Measurements from ENCODE around the gene LTBP3.

The LTBP3 gene

DNA sequence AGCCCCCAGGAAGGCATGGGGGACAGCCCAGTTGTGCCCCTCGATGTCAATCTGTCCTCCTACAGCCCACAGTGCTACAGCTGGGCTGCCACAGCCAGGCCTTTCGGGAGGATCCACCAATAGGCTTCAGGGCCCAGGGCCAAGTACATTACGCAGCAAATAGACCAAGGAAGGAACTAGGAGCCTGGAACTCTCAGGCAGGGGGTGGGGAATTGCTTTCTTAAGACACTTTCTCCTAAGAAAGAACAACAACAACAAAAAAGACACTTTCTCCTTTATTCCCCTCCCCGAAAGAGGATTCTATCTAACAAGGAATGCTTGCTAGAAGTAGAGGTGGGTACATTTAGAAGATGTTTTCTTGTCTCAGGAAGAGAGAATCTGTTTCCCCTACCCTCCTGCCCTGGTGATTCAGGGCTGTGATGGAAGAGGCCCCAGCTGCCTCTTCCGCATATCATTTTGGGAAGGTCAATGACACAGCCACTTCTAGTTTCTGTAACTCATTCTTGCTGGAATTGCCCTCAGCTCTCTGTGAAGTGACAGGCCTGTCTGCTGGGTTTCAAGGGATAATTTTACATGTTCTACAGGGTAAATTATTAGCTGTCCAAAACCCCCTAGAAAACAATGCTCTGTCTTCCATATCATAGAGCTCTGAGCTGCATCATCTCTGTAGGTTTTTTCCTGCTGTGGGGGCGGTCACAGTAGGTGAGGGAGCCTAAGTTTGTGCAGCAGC lies 65.4 kb downstream of the LTBP3 start:
- no peak for TF ChIP-seq CTCF (IDR thresholded peaks at IDR 0.05; ENCODE audit: low read depth, low read length)
- Histone ChIP-seq H3K9me3 (ENCODE audit: severe bottlenecking) (no peaks in the 10 kb centered on the region), H3K4me3 (ENCODE audit: low read depth, low read length) (no peak overlapping the region), H3K27me3 (ENCODE audit: insufficient read depth, low read depth, severe bottlenecking) (no peaks in the 10 kb centered on the region), H3K27ac (peak overlapping the region; percentile 19), H3K36me3 (no peaks in the 10 kb centered on the region)
- DNase-seq: no peak

DNA sequence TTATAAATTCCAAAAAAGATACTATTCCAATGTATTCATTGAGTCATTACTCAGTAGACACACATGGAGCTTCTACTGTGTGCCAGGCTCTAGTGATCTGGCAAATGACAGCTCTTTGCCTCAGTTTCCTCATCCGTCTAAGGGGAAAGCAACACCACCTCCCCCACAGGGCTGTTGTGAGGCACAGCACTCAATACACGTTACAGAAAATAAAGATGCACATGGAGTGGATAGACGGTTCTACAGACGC lies 65.8 kb downstream of the LTBP3 start:
- DNase-seq: no peak
- no peak for TF ChIP-seq CTCF (IDR thresholded peaks at IDR 0.05; ENCODE audit: low read depth, low read length)
- Histone ChIP-seq H3K27me3 (ENCODE audit: insufficient read depth, low read depth, severe bottlenecking) (no peaks in the 10 kb centered on the region), H3K36me3 (no peaks in the 10 kb centered on the region), H3K27ac (no peak overlapping the region; the same call in 1 of the 2 replicates), H3K9me3 (ENCODE audit: severe bottlenecking) (no peaks in the 10 kb centered on the region), H3K4me3 (ENCODE audit: low read depth, low read length) (no peak overlapping the region)

DNA sequence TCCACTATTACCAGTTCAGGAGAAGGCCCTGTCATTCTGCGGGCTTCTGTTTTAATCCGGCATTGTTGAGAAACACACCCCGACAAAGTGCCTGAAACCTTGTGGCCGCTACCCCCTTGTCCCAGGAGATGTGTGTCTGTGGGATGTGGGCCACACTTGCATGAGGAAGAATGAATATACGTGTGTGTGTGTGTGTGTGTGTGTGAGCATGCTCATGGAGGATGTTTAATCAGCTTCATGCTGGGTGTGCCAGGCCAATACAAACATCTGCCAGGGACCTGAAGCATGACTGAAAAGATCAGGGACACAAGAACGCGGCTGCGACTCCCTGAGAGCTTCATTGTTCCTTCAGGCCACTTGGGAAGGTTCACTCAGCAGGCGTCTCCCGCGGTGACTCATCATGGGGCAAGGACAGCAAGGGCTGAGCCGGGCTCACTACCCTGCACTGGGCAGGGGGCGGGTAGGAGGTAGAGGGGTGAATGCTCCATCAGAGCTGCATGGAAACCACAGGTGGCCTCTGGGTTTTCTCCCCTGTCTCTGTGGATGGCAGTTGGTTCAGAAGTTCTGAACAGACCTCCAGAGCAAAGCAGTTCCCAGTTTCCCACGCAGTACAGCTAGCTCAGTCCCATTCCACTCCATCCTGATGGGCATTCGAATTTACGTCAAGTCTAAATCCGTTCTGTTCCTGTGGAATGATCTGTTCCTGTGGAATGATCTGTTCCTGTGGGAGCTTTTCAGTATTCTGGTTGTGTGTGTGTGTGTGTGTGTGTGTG lies 66.4 kb downstream of the LTBP3 start:
- no peak for TF ChIP-seq CTCF (IDR thresholded peaks at IDR 0.05; ENCODE audit: low read depth, low read length)
- Histone ChIP-seq H3K4me3 (ENCODE audit: low read depth, low read length) (no peak overlapping the region), H3K27me3 (ENCODE audit: insufficient read depth, low read depth, severe bottlenecking) (no peaks in the 10 kb centered on the region), H3K27ac (peak overlapping the region; percentile 17), H3K9me3 (ENCODE audit: severe bottlenecking) (no peaks in the 10 kb centered on the region), H3K36me3 (no peaks in the 10 kb centered on the region)
- peak; percentile 68 for DNase-seq

DNA sequence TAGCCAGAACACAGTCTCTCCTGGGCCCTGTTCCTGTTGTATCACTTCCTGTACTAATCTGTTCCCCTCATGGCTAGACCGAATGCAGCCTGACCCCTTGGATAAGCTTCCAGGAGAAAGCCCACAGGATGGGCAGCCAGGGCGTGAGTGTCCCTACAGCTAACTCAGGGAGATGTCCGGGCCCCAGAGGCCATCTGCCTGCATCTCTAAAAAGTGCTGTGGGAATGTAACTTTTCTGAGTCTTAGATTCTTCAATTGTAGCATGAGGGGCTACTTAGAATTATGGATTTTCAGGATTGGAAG lies 67.0 kb downstream of the LTBP3 start:
- Histone ChIP-seq H3K4me3 (ENCODE audit: low read depth, low read length) (no peak overlapping the region), H3K27me3 (ENCODE audit: insufficient read depth, low read depth, severe bottlenecking) (no peaks in the 10 kb centered on the region), H3K27ac (peak overlapping the region; percentile 17), H3K9me3 (ENCODE audit: severe bottlenecking) (no peaks in the 10 kb centered on the region), H3K36me3 (no peaks in the 10 kb centered on the region)
- no peak for TF ChIP-seq CTCF (IDR thresholded peaks at IDR 0.05; ENCODE audit: low read depth, low read length)
- no peak for DNase-seq

DNA sequence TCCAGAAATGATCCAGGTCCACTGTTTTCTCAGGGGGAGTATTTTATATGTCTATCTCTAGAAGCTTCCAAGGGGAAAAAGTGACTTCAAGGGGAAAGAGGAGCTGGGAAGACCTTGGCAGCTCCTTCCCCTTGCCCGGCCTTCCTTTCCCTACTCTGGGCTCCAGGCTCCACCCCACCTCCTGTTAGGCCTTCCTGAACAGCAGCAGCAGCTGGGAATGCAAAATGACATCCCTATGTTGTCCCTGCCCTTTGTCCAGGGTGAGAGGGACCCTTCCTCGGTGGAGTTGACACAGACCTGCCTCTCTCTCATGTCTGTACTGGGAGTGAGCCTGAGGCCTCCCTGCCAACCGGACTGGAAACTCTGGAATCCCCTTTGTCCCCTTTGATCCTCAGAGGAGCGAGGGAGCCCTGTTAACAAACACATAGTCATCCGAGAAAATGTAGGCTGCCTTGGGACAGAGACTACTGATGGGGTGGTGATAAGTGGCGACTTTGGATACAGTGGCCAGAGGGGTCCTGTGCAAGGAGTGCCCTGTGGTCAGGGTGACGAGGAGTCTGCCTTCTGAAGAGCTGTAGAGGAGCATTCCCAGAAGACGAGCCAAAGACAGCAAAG lies 68.3 kb downstream of the LTBP3 start:
- Histone ChIP-seq H3K27me3 (ENCODE audit: insufficient read depth, low read depth, severe bottlenecking) (no peaks in the 10 kb centered on the region), H3K4me3 (ENCODE audit: low read depth, low read length) (no peak overlapping the region), H3K27ac (peak overlapping the region; percentile 37), H3K36me3 (no peaks in the 10 kb centered on the region), H3K9me3 (ENCODE audit: severe bottlenecking) (no peaks in the 10 kb centered on the region)
- DNase-seq: no peak
- TF ChIP-seq CTCF (IDR thresholded peaks at IDR 0.05; ENCODE audit: low read depth, low read length): no peak

All from WERI-Rb-1 (cell line).